HG03280 (cell line): Measurements from ENCODE around the gene BTF3.
"Not testable (repeated sequence)": the region's sequence is repeated elsewhere in the genome, so short reads cannot be mapped to it uniquely, and the experiment has no call there.

Experiments used
- ATAC-seq: cut with Tn5 transposase; IDR thresholded peaks from one replicate; pipeline ENCODE4 v1.9.1; 2021; ENCODE audit warnings: mild to moderate bottlenecking, moderate library complexity; ENCODE audit not compliant: unreplicated experiment

The BTF3 gene

GRCh38 chr5:73485715-73486114 lies 12.5 kb upstream of the BTF3 start:
- no peak for ATAC-seq

- no peak for ATAC-seq
Observed at GRCh38 chr5:73486119-73486899, 11.9 kb upstream of the BTF3 start.

- not testable (repeated sequence) for ATAC-seq
Observed at GRCh38 chr5:73487257-73487656, 11.0 kb upstream of the BTF3 start.

GRCh38 chr5:73487815-73488214 lies 10.4 kb upstream of the BTF3 start:
- no peak for ATAC-seq

GRCh38 chr5:73488806-73489205 lies 9.4 kb upstream of the BTF3 start:
- no peak for ATAC-seq

- no peak for ATAC-seq
Observed at GRCh38 chr5:73490088-73490487, 8.2 kb upstream of the BTF3 start.

- ATAC-seq = no peak
Observed at GRCh38 chr5:73491155-73491554, 7.1 kb upstream of the BTF3 start.

GRCh38 chr5:73493421-73493820 lies 4.8 kb upstream of the BTF3 start:
- ATAC-seq = no peak

GRCh38 chr5:73494721-73495120 lies 3.5 kb upstream of the BTF3 start:
- ATAC-seq = no peak

GRCh38 chr5:73495772-73496335 lies 2.4 kb upstream of the BTF3 start:
- ATAC-seq = no peak

- ATAC-seq = no peak
Observed at GRCh38 chr5:73496984-73497457, 1.2 kb upstream of the BTF3 start.

GRCh38 chr5:73497497-73498056 lies 665 bp upstream of the BTF3 start:
- ATAC-seq = peak; percentile 4

GRCh38 chr5:73499187-73499586 lies 945 bp downstream of the BTF3 start:
- ATAC-seq = no peak

- ATAC-seq = no peak
Observed at GRCh38 chr5:73499756-73500155, 1.5 kb downstream of the BTF3 start.

- no peak for ATAC-seq
Observed at GRCh38 chr5:73501406-73501805, 3.2 kb downstream of the BTF3 start.

GRCh38 chr5:73506459-73506955 lies 8.3 kb downstream of the BTF3 start:
- no peak for ATAC-seq

- no peak for ATAC-seq
Observed at GRCh38 chr5:73507062-73507461, 8.8 kb downstream of the BTF3 start.

- ATAC-seq = not testable (repeated sequence)
Observed at GRCh38 chr5:73508521-73508920, 10.3 kb downstream of the BTF3 start.

- no peak for ATAC-seq
Observed at GRCh38 chr5:73513996-73514395, 15.8 kb downstream of the BTF3 start.

- ATAC-seq = no peak
Observed at GRCh38 chr5:73514418-73514817, 16.2 kb downstream of the BTF3 start.

- ATAC-seq = no peak
Observed at GRCh38 chr5:73515232-73515631, 17.0 kb downstream of the BTF3 start.
